ENCODE data around the gene MAK.
"Not testable (repeated sequence)": the region's sequence is repeated elsewhere in the genome, so short reads cannot be mapped to it uniquely, and the experiment has no call there.

Gene MAK

GRCh38 chr6:10831609-10832008, 6.7 kb downstream of the MAK start:
- DNase-seq = no peak
- TF ChIP-seq, protein P1, sequence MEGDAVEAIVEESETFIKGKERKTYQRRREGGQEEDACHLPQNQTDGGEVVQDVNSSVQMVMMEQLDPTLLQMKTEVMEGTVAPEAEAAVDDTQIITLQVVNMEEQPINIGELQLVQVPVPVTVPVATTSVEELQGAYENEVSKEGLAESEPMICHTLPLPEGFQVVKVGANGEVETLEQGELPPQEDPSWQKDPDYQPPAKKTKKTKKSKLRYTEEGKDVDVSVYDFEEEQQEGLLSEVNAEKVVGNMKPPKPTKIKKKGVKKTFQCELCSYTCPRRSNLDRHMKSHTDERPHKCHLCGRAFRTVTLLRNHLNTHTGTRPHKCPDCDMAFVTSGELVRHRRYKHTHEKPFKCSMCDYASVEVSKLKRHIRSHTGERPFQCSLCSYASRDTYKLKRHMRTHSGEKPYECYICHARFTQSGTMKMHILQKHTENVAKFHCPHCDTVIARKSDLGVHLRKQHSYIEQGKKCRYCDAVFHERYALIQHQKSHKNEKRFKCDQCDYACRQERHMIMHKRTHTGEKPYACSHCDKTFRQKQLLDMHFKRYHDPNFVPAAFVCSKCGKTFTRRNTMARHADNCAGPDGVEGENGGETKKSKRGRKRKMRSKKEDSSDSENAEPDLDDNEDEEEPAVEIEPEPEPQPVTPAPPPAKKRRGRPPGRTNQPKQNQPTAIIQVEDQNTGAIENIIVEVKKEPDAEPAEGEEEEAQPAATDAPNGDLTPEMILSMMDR (IDR thresholded peaks at IDR 0.05) = no peak
- Mint-ChIP-seq H3K4me3 (no peak overlapping the region), H3K9me3 (peaks cover 26% of the 10 kb centered on the region), H3K4me1 (peaks cover 1% of the 10 kb centered on the region), H3K36me3 (ENCODE audit: low read depth) (peaks cover 44% of the 10 kb centered on the region), H3K27ac (no peak overlapping the region), H3K27me3 (ENCODE audit: low read depth, poor library complexity) (peaks cover 12% of the 10 kb centered on the region)

DNA sequence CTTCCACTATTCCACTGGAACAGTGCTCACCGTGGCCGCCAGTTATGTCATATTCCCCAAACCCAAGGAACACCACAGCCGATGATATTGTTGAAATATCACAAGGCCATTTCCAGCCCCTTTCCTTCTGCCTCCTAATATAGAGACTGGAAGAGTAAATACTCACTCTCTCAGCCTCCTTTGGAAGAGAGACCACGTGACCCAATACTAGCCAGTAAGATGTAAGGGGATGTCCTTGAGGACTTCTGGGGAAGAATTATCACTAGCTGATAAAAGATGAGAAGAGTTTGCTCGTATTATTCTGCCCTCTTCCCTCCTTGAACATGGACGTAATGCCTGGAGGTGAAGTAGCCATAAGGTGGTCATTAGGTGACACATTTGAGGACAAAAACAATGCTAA, 13.5 kb downstream of the MAK start:
- Mint-ChIP-seq H3K4me1 (no peaks in the 10 kb centered on the region), H3K36me3 (ENCODE audit: low read depth) (peaks cover 25% of the 10 kb centered on the region), H3K9me3 (peaks cover 10% of the 10 kb centered on the region), H3K27ac (no peak overlapping the region), H3K4me3 (no peak overlapping the region), H3K27me3 (ENCODE audit: low read depth, poor library complexity) (peaks cover 3% of the 10 kb centered on the region)
- TF ChIP-seq, protein P1 (IDR thresholded peaks at IDR 0.05) = no peak
- DNase-seq = no peak

GRCh38 chr6:10824297-10824696, 14.0 kb downstream of the MAK start:
- no peak for DNase-seq
- Mint-ChIP-seq H3K27ac (no peak overlapping the region), H3K9me3 (peaks cover 10% of the 10 kb centered on the region), H3K36me3 (ENCODE audit: low read depth) (peaks cover 28% of the 10 kb centered on the region), H3K4me1 (no peaks in the 10 kb centered on the region), H3K27me3 (ENCODE audit: low read depth, poor library complexity) (peaks cover 3% of the 10 kb centered on the region), H3K4me3 (no peak overlapping the region)
- TF ChIP-seq, protein P1 (IDR thresholded peaks at IDR 0.05) = no peak

DNA sequence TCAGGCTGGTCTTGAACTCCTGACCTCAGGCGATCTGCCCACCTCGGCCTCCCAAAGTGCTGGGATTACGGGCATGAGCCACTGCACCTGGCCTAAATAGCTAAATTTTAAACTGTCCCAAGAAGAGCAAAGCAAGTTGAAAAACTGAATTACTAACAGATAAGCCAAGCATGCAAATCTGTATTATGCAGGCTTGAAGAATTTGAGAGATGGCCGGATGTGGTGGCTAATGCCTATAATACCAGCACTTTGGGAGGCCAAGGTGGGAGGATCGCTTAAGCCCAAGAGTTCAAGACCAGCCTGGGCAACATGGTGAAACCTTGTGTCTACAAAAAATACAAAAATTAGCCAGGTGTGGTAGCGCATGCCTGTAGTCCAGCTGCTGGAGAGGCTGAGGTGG, 24.2 kb downstream of the MAK start:
- H3K27ac Mint-ChIP-seq, H3K9me3 Mint-ChIP-seq: not testable (repeated sequence)

DNA sequence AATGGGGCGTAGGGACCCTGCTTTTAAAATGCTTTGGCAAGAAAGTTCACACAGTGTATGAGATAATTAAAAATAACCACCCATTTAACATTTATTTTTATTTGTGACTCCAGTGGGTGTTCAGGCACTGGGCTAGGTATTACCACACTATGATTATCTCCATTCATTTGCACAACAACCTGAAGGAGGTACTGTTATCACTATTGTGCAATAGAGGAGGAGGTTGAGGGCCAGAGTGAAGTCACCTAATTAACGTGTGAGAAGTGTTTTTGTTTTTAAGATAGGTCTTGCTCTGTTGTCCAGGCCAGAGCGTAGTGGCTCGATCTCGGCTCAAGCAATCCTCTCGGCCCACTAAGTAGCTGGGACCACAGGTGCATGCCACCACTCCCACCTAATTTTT, 29.2 kb downstream of the MAK start:
- Mint-ChIP-seq H3K4me3 (no peak overlapping the region), H3K27ac (no peak overlapping the region), H3K4me1 (no peaks in the 10 kb centered on the region), H3K9me3 (no peaks in the 10 kb centered on the region), H3K36me3 (ENCODE audit: low read depth) (peaks cover 32% of the 10 kb centered on the region), H3K27me3 (ENCODE audit: low read depth, poor library complexity) (peaks cover 2% of the 10 kb centered on the region)
- TF ChIP-seq, protein P1 (IDR thresholded peaks at IDR 0.05) = no peak
- no peak for DNase-seq

More for the DNA sequence above, 24.2 kb downstream of the MAK start:
- H3K4me1 Mint-ChIP-seq; H3K4me3 Mint-ChIP-seq; H3K27me3 Mint-ChIP-seq (ENCODE audit: low read depth, poor library complexity); DNase-seq: not testable (repeated sequence)
- peaks cover 20% of the 10 kb centered on the region for H3K36me3 Mint-ChIP-seq (ENCODE audit: low read depth)

GRCh38 chr6:10808376-10808775, 30.0 kb downstream of the MAK start:
- H3K36me3 Mint-ChIP-seq (ENCODE audit: low read depth) = peaks cover 32% of the 10 kb centered on the region
- no peak for DNase-seq
- no peaks in the 10 kb centered on the region for H3K4me1 Mint-ChIP-seq
- peaks cover 2% of the 10 kb centered on the region for H3K27me3 Mint-ChIP-seq (ENCODE audit: low read depth, poor library complexity)
- no peak overlapping the region for H3K4me3 Mint-ChIP-seq
- H3K9me3 Mint-ChIP-seq = no peaks in the 10 kb centered on the region
- TF ChIP-seq, protein P1 (IDR thresholded peaks at IDR 0.05) = no peak
- H3K27ac Mint-ChIP-seq = no peak overlapping the region
